Upper lobe of left lung (tissue), 6 donors: Measurements from ENCODE around the gene DDX39A. TPM values are rescaled to one million over a fixed set of nuclear protein-coding genes. Genes with fewer than 3 reads are reported as not detected.

Experiments
- ATAC-seq, 2 donors: fragments of 200-7000 bp; cut with Tn5 transposase; one replicate each; pipeline ENCODE4 v1.9.1; 2022; ENCODE audit warnings: mild to moderate bottlenecking in 2 of 2, moderate library complexity in 2 of 2; ENCODE audit not compliant: low FRiP score in 2 of 2
- DNase-seq, 2 donors: peaks; one replicate each; pipeline ENCODE4 v3.0.0-alpha.2; 2019 to 2020
- H3K27ac ChIP-seq, 4 donors: fragments of 200-600 bp; sonication (generic); one replicate each; pipeline ENCODE4 v1.5.1; 2016 to 2019
- H3K27me3 ChIP-seq, 4 donors: fragments of 200-600 bp; sonication (generic); one replicate each; pipeline ENCODE4 v1.5.1; 2017 to 2019
- H3K36me3 ChIP-seq, 4 donors: fragments of 200-600 bp; sonication (generic); one replicate each; pipeline ENCODE4 v1.5.1; 2016 to 2019
- H3K4me1 ChIP-seq, 4 donors: fragments of 200-600 bp; sonication (generic); one replicate each; pipeline ENCODE4 v1.5.1; 2018 to 2019
- H3K4me3 ChIP-seq, 4 donors: fragments of 200-600 bp; sonication (generic); one replicate each; pipeline ENCODE4 v1.5.1; 2017 to 2019; ENCODE audit warnings: mild to moderate bottlenecking in 2 of 4, moderate library complexity in 1 of 4
- H3K9me3 ChIP-seq, 4 donors: fragments of 200-600 bp; sonication (generic); one replicate each; pipeline ENCODE4 v1.5.1; 2018 to 2019
- EP300 ChIP-seq, 4 donors: sonication (generic); formaldehyde crosslinking; IDR thresholded peaks; one replicate each; pipeline ENCODE4 v1.5.1; 2017; ENCODE audit warnings: antibody characterized with exemption in 4 of 4, control low read depth in 2 of 4
- POLR2A ChIP-seq, 4 donors: fragments of 450-650 bp; IDR thresholded peaks; one replicate each; pipeline ENCODE4 v1.5.1; 2016 to 2017; ENCODE audit warnings: antibody characterized with exemption in 4 of 4, mild to moderate bottlenecking in 2 of 4
- POLR2AphosphoS5 ChIP-seq, 2 donors: sonication (generic); formaldehyde crosslinking; IDR thresholded peaks; one replicate each; pipeline ENCODE4 v1.5.1; 2017; ENCODE audit warnings: antibody characterized with exemption in 2 of 2
- whole genome bisulfite sequencing, 2 donors: methylation state at CpG; one replicate each; pipeline ENCODE4 v1.1.5; 2017 to 2018; 5-methylcytosine and 5-hydroxymethylcytosine counted together
- total RNA-seq, 6 donors: library from RNA; depleted of rRNA in 4 of 6; stranded (reverse); fragments of >200 nt in 4 of 6; gene quantifications; one replicate each; pipeline versions ENCODE4 v1.1.0 to v1.2.1, GENCODE V29; 2016 to 2021
- TF ChIP-seq, protein P1 (sequence below), 6 experiments: fragments of 450-650 bp in 4 of 6; fragments of 200-600 bp in 2 of 6; sonication (generic) in 2 of 6; IDR thresholded peaks; one replicate each; pipeline ENCODE4 v1.5.1; 2016 to 2019; ENCODE audit warnings: antibody characterized with exemption in 6 of 6
- donor health status: DM: no; HTN: no; CAD: no; lungs with moderate emphysema.
- donor health status: DM: no; HTN: yes; CAD: no; lungs with severe emphysema.

Gene DDX39A
- total RNA-seq, 6 donors from 2014 or later, result 47.6 to 189 (median 86.0) TPM

- H3K36me3 ChIP-seq, result peaks cover 18 to 91% (median 78%) of the 10 kb centered on the region in 4 donors
- TF ChIP-seq EP300 (IDR thresholded peaks at IDR 0.05) (no peak), POLR2AphosphoS5 (IDR thresholded peaks at IDR 0.05) (no peak), POLR2A (IDR thresholded peaks at IDR 0.05) (no peak)
- TF ChIP-seq, protein P1, sequence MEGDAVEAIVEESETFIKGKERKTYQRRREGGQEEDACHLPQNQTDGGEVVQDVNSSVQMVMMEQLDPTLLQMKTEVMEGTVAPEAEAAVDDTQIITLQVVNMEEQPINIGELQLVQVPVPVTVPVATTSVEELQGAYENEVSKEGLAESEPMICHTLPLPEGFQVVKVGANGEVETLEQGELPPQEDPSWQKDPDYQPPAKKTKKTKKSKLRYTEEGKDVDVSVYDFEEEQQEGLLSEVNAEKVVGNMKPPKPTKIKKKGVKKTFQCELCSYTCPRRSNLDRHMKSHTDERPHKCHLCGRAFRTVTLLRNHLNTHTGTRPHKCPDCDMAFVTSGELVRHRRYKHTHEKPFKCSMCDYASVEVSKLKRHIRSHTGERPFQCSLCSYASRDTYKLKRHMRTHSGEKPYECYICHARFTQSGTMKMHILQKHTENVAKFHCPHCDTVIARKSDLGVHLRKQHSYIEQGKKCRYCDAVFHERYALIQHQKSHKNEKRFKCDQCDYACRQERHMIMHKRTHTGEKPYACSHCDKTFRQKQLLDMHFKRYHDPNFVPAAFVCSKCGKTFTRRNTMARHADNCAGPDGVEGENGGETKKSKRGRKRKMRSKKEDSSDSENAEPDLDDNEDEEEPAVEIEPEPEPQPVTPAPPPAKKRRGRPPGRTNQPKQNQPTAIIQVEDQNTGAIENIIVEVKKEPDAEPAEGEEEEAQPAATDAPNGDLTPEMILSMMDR (IDR thresholded peaks at IDR 0.05), result no peak
- no peak overlapping the region for H3K4me3 ChIP-seq
- DNase-seq, result no peak
- H3K4me1 ChIP-seq, result peaks cover 0 to 7% (median 0%) of the 10 kb centered on the region in 4 donors
- peak overlapping the region in 3 of 4 donors; percentile 34 to 43 (median 35) for H3K27ac ChIP-seq
- WGBS, 2 donors, result 81 to 85% methylated on average over 4 to 16 of the region's 16 CpGs
- peak; percentile 30 to 50 for ATAC-seq
- H3K9me3 ChIP-seq, result no peaks in the 10 kb centered on the region
- no peaks in the 10 kb centered on the region for H3K27me3 ChIP-seq
Measured at GRCh38 chr19:14395710-14396336, 23.3 kb downstream of the DDX39A start.

DNA sequence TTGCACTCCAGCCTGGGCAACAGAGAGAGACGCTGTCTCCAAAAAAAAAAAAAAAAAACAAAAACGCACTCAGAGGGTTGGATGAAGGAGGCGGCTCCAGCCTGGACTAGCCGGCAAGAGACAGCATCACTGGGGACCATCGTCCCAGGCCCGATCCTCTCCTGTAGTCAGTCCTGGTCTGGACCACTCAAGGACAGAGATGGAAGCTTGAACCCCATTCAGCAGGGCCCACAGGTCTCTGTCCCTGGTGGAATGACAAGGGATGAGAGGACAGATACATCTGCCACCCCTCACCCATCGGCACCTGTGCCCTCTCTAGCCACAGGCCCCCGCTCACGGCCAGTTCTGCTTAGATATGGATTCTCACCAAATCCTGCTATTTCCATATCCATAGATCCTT is 23.9 kb downstream of the DDX39A start:
- no peak for TF ChIP-seq POLR2AphosphoS5 (IDR thresholded peaks at IDR 0.05)
- no peak for TF ChIP-seq EP300 (IDR thresholded peaks at IDR 0.05)
- TF ChIP-seq POLR2A (IDR thresholded peaks at IDR 0.05), result no peak
- TF ChIP-seq, protein P1 (IDR thresholded peaks at IDR 0.05), result no peak
- H3K9me3 ChIP-seq, result no peaks in the 10 kb centered on the region
- ATAC-seq (no peak), DNase-seq (no peak)
- H3K27ac ChIP-seq, result peak overlapping the region in 3 of 4 donors; percentile 34 to 43 (median 35)
- peaks cover 0 to 7% (median 0%) of the 10 kb centered on the region in 4 donors for H3K4me1 ChIP-seq
- H3K4me3 ChIP-seq, result no peak overlapping the region
- H3K27me3 ChIP-seq, result no peaks in the 10 kb centered on the region
- WGBS, 2 donors, result 89 to 90% methylated on average over 9 of the region's 9 CpGs
- peaks cover 13 to 91% (median 79%) of the 10 kb centered on the region in 4 donors for H3K36me3 ChIP-seq

DNA sequence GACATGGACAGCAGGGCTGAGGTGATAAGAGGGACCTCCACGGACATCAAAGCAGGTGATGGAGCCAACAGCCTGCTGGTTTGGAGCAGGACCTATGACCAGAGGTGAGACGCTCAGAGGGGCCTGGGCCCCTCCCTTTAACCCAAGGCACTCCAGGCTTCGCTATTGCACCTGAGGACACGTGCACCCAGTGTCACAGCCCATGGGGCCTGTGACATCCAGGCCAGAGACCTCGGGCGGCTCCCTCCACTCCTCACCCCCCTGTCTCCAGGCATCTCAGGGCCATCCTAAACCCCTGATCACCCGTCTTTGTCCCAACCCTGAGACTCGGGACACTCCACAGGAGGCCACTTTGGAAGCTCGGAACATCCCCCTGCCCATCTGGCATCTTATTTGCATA is 25.0 kb downstream of the DDX39A start:
- peaks cover 0 to 7% (median 0%) of the 10 kb centered on the region in 4 donors for H3K4me1 ChIP-seq
- no peak for DNase-seq
- H3K4me3 ChIP-seq, result no peak overlapping the region
- H3K36me3 ChIP-seq, result peaks cover 11 to 85% (median 74%) of the 10 kb centered on the region in 4 donors
- peak in 1 of 2 donors; percentile 4 for ATAC-seq
- 93 to 95% methylated on average over 7 to 9 of the region's 9 CpGs for WGBS, 2 donors
- TF ChIP-seq POLR2A (IDR thresholded peaks at IDR 0.05) (no peak), EP300 (IDR thresholded peaks at IDR 0.05) (no peak), POLR2AphosphoS5 (IDR thresholded peaks at IDR 0.05) (no peak)
- TF ChIP-seq, protein P1 (IDR thresholded peaks at IDR 0.05), result no peak
- H3K27ac ChIP-seq, result no peak overlapping the region
- no peaks in the 10 kb centered on the region for H3K27me3 ChIP-seq
- H3K9me3 ChIP-seq, result no peaks in the 10 kb centered on the region

DNA sequence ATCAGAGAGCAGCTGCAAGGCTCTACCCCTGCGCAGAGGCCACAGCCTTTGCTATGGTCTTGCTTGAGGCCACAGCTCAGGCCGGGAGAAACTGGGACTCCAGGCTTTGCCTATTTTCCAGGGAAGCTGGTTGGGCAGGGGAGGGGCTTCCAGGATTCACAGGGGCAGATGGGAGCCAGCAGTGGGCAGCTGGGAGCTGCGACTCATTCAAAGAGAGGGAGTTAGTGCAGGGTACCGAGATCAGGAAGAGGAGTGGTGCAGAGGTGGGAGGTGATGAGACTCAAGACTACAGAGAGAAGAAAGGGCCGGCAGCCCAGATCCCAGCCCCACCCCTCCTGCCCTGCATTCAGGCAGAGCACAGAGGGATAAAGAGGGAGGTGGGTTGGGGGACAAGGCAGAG is 25.8 kb downstream of the DDX39A start:
- peaks cover 0 to 7% (median 2%) of the 10 kb centered on the region in 4 donors for H3K4me1 ChIP-seq
- no peak overlapping the region for H3K4me3 ChIP-seq
- no peaks in the 10 kb centered on the region for H3K27me3 ChIP-seq
- H3K36me3 ChIP-seq, result peaks cover 11 to 83% (median 70%) of the 10 kb centered on the region in 4 donors
- ATAC-seq (no peak), DNase-seq (no peak)
- no peak for TF ChIP-seq EP300 (IDR thresholded peaks at IDR 0.05)
- TF ChIP-seq, protein P1 (IDR thresholded peaks at IDR 0.05), result no peak
- no peak for TF ChIP-seq POLR2AphosphoS5 (IDR thresholded peaks at IDR 0.05)
- TF ChIP-seq POLR2A (IDR thresholded peaks at IDR 0.05), result no peak
- no peak overlapping the region for H3K27ac ChIP-seq
- WGBS, 2 donors, result 69 to 73% methylated on average over 5 of the region's 5 CpGs
- no peaks in the 10 kb centered on the region for H3K9me3 ChIP-seq
